Hematopoietic multipotent progenitor cell (in vitro differentiated cells): Measurements from ENCODE around the gene MYEF2. TPM values are rescaled to one million over a fixed set of nuclear protein-coding genes. Genes with fewer than 3 reads are reported as not detected.

Source experiments
- DNase-seq, 3 donors: peaks; one replicate each; pipeline ENCODE4 v3.0.0-alpha.2; 2011 to 2015; ENCODE audit warnings: low read depth in 2 of 3, low spot score in 2 of 3
- total RNA-seq: library from RNA; depleted of rRNA; stranded (reverse); fragments of >200 nt; gene quantifications from one replicate; pipeline ENCODE4 v1.2.3, GENCODE V29; 2012

MYEF2 gene, protein sequence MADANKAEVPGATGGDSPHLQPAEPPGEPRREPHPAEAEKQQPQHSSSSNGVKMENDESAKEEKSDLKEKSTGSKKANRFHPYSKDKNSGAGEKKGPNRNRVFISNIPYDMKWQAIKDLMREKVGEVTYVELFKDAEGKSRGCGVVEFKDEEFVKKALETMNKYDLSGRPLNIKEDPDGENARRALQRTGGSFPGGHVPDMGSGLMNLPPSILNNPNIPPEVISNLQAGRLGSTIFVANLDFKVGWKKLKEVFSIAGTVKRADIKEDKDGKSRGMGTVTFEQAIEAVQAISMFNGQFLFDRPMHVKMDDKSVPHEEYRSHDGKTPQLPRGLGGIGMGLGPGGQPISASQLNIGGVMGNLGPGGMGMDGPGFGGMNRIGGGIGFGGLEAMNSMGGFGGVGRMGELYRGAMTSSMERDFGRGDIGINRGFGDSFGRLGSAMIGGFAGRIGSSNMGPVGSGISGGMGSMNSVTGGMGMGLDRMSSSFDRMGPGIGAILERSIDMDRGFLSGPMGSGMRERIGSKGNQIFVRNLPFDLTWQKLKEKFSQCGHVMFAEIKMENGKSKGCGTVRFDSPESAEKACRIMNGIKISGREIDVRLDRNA
- 7.5 TPM for total RNA-seq

DNA sequence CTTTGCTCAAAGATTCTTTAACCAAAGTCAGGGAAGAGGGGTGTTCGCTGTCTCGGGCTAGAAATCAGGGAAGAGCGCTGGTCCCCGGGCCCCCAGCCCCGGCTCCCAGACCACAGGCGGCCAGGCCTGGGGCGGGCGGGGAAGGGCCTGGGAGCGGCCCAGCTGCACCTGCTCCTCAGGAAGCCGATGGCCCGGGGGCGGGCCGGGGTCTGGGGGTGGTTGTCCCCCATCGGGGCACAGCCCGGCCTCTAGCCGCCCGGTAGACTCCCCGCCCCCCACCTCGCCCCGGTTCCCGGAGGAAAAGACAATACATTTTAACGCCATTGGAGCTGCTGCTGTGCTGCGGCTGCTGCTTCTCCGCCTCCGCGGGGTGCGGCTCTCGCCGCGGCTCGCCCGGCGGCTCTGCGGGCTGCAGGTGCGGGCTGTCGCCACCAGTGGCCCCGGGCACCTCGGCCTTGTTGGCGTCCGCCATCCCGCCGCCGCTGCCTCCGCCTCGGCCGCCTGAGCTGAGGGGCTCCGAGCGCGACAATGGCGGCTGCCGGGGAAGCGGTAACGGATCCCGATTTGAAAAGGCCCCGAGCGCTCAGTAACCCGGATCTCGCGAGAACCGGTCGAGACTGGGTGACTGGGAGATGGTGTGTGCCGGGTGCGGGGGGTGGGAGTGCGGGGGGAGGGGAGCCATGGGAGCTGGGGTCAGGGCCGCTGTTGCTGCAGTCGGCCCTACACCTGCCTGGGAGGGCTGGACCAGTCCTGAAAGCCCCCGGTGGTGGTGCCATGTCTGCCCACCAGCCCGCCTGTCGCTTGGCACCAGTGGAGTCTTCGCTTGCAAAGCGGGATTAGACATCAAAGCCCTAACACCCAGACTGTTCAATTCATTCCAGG, at the start of gene MYEF2:
Gene MYEF2, minus strand, starts transcription at position 530 of the 882 bp plus-strand sequence. Its CDS starts 58 bp downstream, at position 472.
- peak in 2 of 3 donors; percentile 80 to 90 for DNase-seq

DNA sequence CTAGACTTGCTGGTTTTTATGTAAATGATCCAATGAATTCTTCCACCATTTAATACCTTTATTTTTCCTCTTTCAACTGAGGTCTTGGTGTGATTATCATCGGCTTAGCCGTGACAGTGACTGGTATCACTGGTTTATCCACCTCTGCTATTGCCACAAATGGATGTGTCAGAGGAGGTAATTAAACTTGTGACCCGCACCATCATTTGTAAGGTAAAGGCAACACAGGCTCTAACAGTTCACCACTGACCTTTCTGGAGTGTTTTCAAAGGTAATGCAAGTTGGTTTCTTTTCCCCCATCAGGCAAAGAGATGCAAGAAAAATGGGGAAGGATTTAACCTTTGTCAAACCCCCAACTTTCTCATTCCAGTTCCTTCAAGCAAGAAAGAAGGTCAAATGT, 47.7 kb upstream of the MYEF2 start:
- DNase-seq, result no peak

DNA sequence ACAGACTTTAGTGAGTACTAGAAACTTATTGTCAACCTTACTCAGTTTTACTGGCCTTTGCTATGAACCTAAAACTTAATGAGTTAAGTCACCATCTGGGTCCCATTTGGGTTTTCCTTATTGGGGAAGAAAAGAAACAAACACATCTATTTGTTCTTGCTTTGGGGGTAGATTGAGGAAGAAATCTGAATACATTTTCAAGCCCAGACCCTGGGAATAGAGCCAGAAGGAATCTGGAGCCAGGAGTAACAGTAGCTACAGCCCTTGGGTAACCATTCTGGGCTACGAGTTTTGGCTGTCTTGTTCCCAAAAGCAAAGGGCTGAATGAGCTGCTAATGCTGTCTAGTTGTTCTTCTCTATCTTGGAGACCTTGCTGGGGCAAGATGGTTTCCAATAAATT, 44.5 kb upstream of the MYEF2 start:
- DNase-seq, result no peak

DNA sequence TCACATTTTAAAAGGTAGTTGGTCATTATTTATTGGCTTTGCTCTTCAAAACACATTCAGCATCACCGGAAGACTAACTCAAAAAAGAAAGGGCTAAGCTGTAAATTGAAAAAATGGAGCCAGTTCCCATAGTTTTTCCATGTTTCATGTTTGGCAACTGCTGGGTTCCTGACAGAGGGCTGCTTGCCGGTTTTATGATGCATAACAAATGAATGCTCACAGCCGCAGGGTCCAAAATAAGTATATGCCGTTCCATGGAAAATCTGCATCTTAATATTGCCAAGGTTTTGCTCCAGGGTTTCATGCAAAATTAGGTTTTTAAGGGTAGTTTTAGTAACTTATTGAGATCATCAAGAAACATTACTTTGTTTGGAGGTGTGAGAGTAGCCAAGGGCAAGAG, 43.8 kb upstream of the MYEF2 start:
- no peak for DNase-seq

DNA sequence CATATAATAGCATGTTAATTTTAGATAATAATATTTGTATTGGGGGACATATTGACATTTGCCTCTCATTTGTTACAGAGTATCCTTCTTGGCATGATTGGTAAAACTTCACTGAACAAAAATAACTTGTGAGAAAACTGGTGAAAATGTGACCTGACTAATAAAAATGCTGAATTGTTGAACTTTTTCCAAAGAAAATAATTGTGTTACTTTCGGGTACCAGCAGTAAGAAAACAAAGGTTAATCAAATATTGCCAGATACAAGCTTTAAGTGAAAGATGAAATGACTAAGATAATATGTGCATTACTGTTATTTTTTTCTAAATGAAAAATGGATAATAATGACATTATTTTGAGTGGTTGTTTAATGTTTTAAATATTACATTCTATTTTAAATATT, 43.2 kb upstream of the MYEF2 start:
- no peak for DNase-seq

DNA sequence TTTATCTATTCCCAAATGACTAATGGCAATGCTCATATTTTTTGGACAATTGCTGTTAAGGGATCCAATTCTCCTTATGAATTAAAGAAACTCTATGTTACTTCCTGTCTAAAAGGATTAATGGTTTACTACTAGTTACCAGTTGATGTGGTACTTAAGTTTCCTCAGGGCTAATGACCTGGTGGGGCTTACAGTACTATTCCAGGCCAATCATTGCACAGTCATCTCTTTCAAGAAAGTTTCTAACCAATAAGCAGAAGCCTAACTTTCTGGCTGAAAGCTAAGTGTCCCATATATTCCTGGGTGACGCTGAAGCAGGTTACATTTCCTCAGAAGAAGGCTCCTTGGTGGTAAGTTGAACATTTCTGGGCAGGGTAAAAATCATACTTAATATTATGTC, 27.9 kb upstream of the MYEF2 start, which contains the start of gene SLC12A1:
Gene SLC12A1, plus strand, starts transcription at position 322 of the 400 bp plus-strand sequence. CDS start 1,418 bp downstream, outside the sequence.
- no peak for DNase-seq

DNA sequence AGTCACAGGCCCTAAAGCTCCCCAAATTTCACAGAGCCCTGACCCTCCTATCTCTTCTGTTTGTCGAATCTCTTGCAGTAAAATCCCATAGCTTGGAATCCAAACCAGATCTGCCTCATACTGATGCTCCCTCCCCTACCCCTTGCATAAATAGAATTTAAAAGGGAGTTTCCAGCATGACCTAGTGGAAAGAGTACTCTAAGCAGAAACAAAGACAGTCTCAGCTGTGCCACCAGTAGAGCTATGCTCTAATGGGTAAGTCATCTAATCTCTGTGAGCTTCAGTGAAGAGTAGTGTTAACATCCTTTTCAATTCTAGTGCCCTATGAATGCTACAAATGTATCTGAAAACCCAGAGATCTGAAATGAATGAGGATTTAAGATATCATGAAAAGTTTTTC, 24.0 kb upstream of the MYEF2 start:
- no peak for DNase-seq

DNA sequence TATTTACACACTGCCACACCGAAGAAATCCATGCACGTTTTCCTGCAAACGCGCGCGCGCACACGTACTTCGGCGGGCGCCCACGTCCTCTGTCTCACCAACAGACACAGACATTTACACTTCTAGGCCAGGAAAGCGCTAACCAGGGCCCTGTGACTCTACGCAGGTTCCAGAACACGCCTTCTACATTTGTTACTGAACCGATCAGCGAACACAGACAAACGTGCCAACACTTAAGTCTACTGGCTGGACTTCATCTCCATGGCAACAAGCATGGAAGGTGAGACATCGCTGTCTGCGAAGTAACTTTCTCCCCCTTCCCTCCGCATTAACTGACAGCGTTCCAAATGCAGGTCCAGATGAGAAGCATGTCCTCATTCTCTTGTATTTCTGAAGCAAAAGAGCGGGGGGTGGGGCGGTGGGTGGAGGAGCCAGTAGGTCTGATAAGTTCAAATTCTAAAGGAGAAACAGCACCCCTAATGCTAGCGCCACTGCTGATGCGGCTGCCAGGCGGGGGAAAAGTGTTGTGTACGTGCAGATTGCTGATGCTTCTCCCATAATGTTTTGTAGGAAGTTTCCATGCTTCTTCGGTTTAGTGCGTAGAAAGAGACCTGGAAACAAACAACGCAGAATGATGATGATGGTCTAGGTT, 13.6 kb upstream of the MYEF2 start, which contains the start of gene CTXN2:
Gene CTXN2, plus strand, starts transcription at position 92 of the 652 bp plus-strand sequence. CDS start 9,636 bp downstream, outside the sequence.
- no peak for DNase-seq

DNA sequence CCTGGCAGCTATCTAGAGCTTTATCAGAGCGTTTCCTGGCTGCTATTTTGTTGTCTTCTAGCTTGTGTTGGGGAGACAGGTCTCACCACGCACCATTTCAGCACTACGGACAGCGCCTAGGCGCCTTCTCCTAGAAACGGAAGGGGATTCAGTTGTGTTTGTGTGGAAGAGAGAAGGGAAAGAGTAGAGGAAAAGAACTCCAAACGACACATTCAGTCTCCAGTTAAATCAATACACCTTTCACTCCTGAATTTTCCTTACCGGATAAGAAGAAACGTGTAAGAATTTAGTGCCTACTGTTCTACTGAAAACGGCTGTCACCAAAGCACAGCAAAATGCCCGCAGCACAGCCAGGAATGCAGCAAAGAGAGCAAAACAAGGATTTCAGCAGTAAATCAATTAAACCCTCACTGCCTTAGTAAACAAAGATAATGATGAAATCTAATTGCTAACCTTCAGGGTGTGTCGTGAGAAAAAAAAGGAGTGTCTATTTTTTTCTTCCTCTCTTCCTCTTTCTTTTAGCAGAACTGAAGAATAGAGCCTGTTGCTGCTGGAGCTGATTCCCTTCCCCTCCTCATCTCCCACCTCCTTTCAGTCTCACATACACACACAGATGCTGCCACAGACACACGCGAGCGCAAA, 13.0 kb upstream of the MYEF2 start:
- DNase-seq, result peak; percentile 1 to 74 (median 45)

DNA sequence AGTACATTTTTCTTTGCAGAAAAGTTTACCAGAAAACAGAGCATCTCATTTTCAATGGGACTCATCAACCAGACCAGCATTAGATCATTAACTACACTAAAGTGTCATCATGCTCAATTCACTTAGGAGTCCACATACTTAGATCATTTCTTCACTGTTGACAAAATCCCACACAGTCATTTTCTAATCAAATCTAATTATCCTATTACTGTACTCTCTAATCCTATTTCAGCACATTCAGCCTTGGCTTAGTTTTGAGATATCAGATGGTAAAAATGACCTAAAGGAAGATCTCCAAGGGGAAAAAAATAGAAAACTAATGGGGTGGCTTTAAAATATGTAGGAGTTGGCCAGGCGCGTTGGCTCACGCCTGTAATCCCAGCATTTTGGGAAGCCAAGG, 8.2 kb upstream of the MYEF2 start:
- no peak for DNase-seq

DNA sequence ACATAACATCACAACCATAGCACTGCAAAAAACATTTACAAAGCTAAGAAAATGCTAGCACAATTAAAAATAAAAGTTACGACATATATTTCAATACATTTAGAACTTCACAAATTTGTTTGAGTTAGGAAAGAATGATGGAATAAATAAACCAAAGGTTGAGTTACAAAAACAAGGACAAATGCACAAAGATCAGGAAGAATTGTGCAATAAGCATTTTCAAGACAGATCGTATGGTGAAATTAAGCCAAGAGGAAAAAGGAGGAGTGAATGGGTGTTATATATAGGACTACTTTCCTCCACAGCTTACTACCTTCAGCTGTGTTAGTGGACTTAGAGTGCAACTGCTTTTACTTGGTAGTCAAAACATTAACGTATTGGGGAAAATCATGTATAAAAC, 7.4 kb upstream of the MYEF2 start:
- DNase-seq, result no peak

DNA sequence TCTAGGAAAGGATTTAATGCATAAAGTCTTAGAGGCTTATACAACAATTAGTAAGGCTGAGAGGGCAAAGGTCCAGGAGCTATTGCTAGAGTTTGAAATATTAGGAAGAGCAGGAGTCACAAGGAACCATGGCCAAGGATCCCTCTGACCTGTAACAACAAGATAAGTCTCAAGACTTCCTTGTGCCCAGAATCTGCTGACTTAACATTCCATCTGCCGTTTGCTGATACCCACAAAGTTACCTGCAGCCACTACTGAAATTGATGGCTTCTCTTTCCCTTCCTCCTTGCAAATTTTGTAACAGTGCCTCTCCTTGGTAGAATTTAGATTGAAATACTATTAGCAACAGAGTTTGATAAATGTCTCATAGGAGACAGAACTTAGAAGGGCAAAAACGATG, 4.7 kb upstream of the MYEF2 start:
- no peak for DNase-seq

DNA sequence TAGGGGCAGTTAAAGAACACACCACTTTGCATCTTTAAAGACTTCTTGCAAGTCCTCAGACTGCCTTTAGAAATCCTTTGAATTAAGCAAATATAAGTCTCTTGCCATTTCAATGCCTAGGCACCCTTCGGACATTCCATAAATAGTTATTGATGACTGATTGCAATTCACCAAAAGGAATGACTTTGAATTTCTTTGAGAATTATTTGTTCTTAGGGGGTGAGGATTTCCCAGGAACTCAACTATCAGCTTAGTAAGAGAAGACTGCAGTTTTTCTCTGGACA, 495 bp upstream of the MYEF2 start:
- no peak for DNase-seq

DNA sequence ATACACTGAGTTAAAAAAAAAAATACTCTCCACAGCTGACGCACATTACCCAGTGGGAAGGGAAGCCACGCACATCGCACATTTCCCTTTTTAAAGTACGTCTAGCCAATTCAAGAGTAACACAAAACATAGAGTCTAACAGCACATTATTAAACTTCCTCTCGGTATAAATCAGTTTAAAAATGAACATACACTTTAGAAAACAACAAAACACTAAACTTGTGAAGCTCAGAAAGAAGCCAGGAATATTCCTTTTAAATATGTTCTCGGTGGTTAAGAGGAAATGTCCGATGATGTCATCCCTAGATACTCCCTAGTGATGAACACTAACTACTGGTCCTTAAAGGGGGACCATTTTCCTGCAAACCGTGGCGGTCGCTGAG, 721 bp downstream of the MYEF2 start:
- DNase-seq, result peak in 2 of 3 donors; percentile 60 to 82

DNA sequence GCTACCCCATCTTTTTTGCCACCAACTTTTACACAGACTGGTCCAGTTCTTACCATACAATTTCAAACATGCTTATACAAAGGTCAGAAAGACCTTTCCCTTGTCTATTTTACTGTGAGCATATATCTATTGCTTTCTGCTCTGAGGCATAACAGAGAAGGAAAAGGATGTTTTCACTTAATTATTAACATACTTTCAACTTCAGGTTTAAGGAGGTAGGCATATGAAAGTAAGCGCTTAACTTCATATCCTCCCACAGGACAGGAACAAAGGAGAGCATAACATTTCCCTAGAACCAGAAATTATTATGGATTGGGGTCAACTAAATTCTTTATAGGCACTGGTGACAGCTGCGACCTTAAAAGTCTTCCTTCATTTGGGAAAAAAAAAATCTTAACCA, 1.1 kb downstream of the MYEF2 start:
- peak in 1 of 3 donors; percentile 3 for DNase-seq

DNA sequence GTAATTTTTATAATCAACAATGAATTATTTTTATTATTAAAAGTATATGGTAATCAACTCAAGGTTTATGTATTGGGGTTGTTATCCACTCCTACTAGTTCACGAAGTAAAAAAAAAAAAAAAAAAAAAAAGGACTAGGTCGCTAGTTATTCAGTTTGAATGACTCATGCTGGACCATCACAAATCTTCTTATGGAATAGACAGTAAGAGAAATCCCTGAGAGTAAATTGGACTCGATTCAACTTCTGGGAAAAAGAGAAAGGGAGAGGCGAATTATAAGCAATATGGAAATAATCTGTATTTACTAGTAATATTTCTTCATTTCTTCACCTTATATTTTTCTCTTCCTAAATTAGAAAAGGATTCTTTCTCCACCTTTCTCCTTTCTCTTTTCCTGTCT, 2.0 kb downstream of the MYEF2 start:
- no peak for DNase-seq

DNA sequence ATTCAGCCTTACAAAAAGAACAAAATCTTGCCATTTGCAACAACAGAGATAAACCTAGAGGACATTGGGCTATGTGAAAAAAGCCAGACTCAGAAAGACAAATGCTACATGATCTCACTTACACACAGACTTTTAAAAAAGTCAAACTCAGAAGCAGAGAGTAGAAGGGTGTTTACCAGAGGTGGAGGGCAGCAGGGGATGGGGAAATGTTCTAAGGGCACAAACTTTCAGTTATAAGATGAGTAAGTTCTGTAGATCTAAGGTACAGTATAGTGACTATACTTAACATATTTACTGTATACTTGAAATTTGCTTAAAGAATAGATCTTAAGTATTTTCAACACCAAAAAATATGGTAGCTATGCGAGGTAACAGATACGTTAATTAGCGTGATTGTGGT, 3.0 kb downstream of the MYEF2 start:
- no peak for DNase-seq

DNA sequence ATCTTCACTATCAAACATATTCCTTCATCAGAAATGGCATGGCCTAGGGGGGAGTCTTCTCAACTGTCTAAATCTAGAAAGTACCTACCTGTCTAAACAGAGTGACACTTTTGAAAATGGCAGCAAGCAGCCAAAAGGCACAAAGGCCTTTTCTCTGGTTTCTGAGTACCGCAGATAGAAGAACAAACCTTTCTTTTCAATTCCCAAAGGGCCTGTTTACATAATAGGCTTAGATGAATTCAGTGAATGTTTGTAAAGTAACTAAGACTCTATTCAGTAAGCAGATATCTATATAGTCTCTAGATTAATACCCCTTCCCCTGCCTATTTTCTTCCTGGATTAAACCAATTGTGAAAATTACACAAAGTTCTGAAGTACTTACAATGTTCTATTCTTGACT, 7.1 kb downstream of the MYEF2 start:
- DNase-seq, result no peak

DNA sequence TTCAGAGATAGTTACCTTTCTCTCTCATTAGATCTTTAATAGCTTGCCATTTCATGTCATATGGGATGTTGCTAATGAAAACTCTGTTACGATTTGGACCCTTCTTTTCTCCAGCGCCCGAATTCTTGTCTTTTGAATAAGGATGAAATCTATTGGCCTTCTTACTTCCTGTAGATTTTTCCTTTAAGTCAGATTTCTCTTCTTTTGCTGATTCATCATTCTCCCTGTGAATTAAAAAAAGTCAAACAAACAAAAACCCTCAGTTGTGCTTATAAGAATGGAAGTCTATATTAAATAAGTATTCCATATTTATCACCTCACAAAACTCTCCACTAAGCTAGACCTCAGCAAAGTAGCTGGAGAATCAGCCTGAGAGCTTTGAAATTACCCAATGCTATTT, 9.5 kb downstream of the MYEF2 start:
- no peak for DNase-seq

DNA sequence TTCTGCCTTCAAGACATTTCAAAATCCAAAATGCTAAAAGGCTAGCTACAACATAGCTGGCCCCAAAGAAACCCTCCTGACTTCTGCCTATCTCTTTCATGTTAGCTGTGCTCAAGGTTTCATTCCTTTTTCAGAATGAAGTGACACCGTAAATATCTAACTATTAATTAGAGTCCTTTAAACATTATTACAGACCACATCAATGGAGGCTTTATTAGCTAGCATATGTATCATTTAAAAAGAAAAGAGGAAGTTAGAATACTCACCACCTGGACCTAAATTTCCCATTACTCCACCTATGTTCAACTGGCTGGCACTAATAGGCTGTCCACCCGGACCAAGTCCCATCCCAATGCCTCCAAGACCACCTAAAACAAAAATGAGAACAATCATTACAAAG, 24.6 kb downstream of the MYEF2 start:
- no peak for DNase-seq
